K562 (cell line): Measurements from ENCODE around the gene TSHR. TPM values are rescaled to one million over a fixed set of nuclear protein-coding genes. Genes with fewer than 3 reads are reported as not detected.
A peak's percentile ranks its signal among the peaks of the same experiment; 100 is the strongest.

Experiments
- ATAC-seq: fragments of 200-7000 bp; cut with Tn5 transposase; 3 replicates; pipeline ENCODE4 v1.9.1; 2020; ENCODE audit warnings: moderate library complexity
- BruUV-seq: library from RNA; stranded (reverse); fragments of 400-500 nt; replicated peaks from 2 replicates; lab custom pipeline; 2021; lab: Mats Ljungman, UMichigan
- CTCF ChIA-PET: fragments of 300-600 bp; formaldehyde crosslinking; extraction: SDS; loops from one replicate; lab custom pipeline; 2021; ENCODE audit warnings: low intra/inter-chr PET ratio; lab: Yijun Ruan, JAX
- POLR2A ChIA-PET: fragments of 300-600, 350-650 bp; sonication (Branson Sonifier 250); formaldehyde crosslinking; extraction: SDS; loops from one replicate; lab custom pipeline; 2021; ENCODE audit warnings: antibody characterized with exemption, inconsistent platforms; lab: Yijun Ruan, JAX
- DNase-seq, 4 experiments: peaks; one replicate each; pipeline versions ENCODE4 v3.0.0 to v3.0.0-alpha.2; 2011 to 2018; ENCODE audit warnings: low spot score in 3 of 4, mixed read lengths in 3 of 4; ENCODE audit errors: extremely low read depth in 1 of 4
- FAIRE-seq: peaks from 2 replicates; lab custom pipeline; 2011; peaks lifted over from hg19 to GRCh38; lab: Jason Lieb, UNC
- H2AFZ ChIP-seq: 2 replicates; pipeline ENCODE4 v1.6.0; 2011; ENCODE audit warnings: low read depth, low read length, control low read depth, inconsistent platforms
- H3K27ac ChIP-seq: fragments of 200-600 bp; 3 replicates; pipeline ENCODE4 v1.8.0; 2011; ENCODE audit warnings: low read depth, mild to moderate bottlenecking, control low read depth, inconsistent platforms, low read length, moderate library complexity, mixed read lengths; ENCODE audit errors: extremely low read depth
- H3K27me3 ChIP-seq, 2 experiments: fragments of 300-600 bp in 1 of 2; 2 replicates in 1 of 2; 3 replicates in 1 of 2; pipeline versions ENCODE4 v1.6.0 to v1.8.0; 2011; ENCODE audit warnings: inconsistent platforms in 2 of 2, low read length in 2 of 2, mild to moderate bottlenecking in 1 of 2, mixed read lengths in 1 of 2, moderate library complexity in 1 of 2; ENCODE audit not compliant: control insufficient read depth in 2 of 2, insufficient read depth in 2 of 2
- H3K36me3 ChIP-seq: fragments of 300-600 bp; 3 replicates; pipeline ENCODE4 v1.8.0; 2011; ENCODE audit warnings: mild to moderate bottlenecking, low read length, inconsistent platforms; ENCODE audit not compliant: control insufficient read depth, insufficient read depth
- H3K4me1 ChIP-seq, 2 experiments: fragments of 200-600 bp in 1 of 2; replicated peaks in 1 of 2; 2 replicates in 1 of 2; 3 replicates in 1 of 2; pipeline versions ENCODE4 v1.5.1 to v1.8.0; 2011; ENCODE audit warnings: inconsistent platforms in 2 of 2, low read length in 2 of 2, mild to moderate bottlenecking in 1 of 2, mixed read lengths in 1 of 2, moderate library complexity in 1 of 2; ENCODE audit not compliant: control insufficient read depth in 2 of 2, insufficient read depth in 2 of 2
- H3K4me2 ChIP-seq: 2 replicates; pipeline ENCODE4 v1.6.1; 2011; ENCODE audit warnings: low read length, control low read depth, inconsistent platforms, mixed read lengths; ENCODE audit not compliant: insufficient read depth
- H3K4me3 ChIP-seq: fragments of 200-600 bp; sonication (generic), shearing (Covaris generic); 2 replicates; pipeline ENCODE4 v1.5.1; 2016; ENCODE audit warnings: control low read depth, inconsistent platforms
- H3K79me2 ChIP-seq: fragments of 200-600 bp; 3 replicates; pipeline ENCODE4 v1.8.0; 2011; ENCODE audit warnings: low read length, inconsistent platforms; ENCODE audit not compliant: control insufficient read depth, insufficient read depth
- H3K9ac ChIP-seq, 2 experiments: 2 replicates each; pipeline versions ENCODE4 v1.6.0 to v1.6.1; 2011; ENCODE audit warnings: low read depth in 2 of 2, low read length in 2 of 2, control low read depth in 1 of 2, inconsistent platforms in 1 of 2, mild to moderate bottlenecking in 1 of 2, mixed read lengths in 1 of 2; ENCODE audit not compliant: insufficient read depth in 1 of 2
- H3K9me1 ChIP-seq: one replicate; pipeline ENCODE4 v1.6.0; 2011; ENCODE audit warnings: inconsistent platforms, mild to moderate bottlenecking, low read length, moderate library complexity; ENCODE audit not compliant: control insufficient read depth, insufficient read depth
- H3K9me3 ChIP-seq: replicated peaks from 2 replicates; pipeline ENCODE4 v1.5.1; 2011; ENCODE audit warnings: low read depth, low read length, inconsistent platforms; ENCODE audit not compliant: control insufficient read depth, insufficient read depth
- H4K20me1 ChIP-seq: replicated peaks from 2 replicates; pipeline ENCODE4 v1.6.1; 2011; ENCODE audit warnings: low read length, inconsistent platforms, mixed read lengths; ENCODE audit not compliant: control insufficient read depth, insufficient read depth
- ATF7 ChIP-seq: fragments of 450-650 bp; IDR thresholded peaks from 2 replicates; pipeline ENCODE4 v1.7.1; 2014; ENCODE audit warnings: mild to moderate bottlenecking, moderate library complexity
- BMI1 ChIP-seq: fragments of 150-350 bp; IDR thresholded peaks from 2 replicates; pipeline ENCODE4 v1.6.1; 2014; ENCODE audit warnings: low read length
- GABPA ChIP-seq: fragments of 200-800 bp; sonication (Bioruptor generic); conservative IDR thresholded peaks from 2 replicates; pipeline ENCODE4 v1.6.1; 2016; ENCODE audit warnings: low read depth, missing genetic modification characterization, missing compliant biosample characterization
- GTF2E2 ChIP-seq: fragments of 200-800 bp; sonication (Bioruptor generic); IDR thresholded peaks from 2 replicates; pipeline ENCODE4 v1.6.1; 2016; ENCODE audit warnings: missing genetic modification characterization, missing compliant biosample characterization
- JUND ChIP-seq, 2 experiments: IDR thresholded peaks; 2 replicates in 1 of 2; 3 replicates in 1 of 2; pipeline ENCODE4 v1.6.1; 2011; ENCODE audit warnings: borderline replicate concordance in 2 of 2, low read depth in 2 of 2, low read length in 2 of 2, improper control_type of control experiment in 1 of 2, missing biosample characterization in 1 of 2, missing genetic modification characterization in 1 of 2, missing genetic modification reagents in 1 of 2
- NCOA4 ChIP-seq: fragments of 450-650 bp; IDR thresholded peaks from 2 replicates; pipeline ENCODE4 v1.6.1; 2018; ENCODE audit warnings: mild to moderate bottlenecking; ENCODE audit not compliant: partially characterized antibody
- RAD21 ChIP-seq, 2 experiments: fragments of 250-450 bp in 1 of 2; fragments of 450-650 bp in 1 of 2; sonication (Bioruptor Pico) in 1 of 2; formaldehyde crosslinking in 1 of 2; IDR thresholded peaks in 1 of 2; conservative IDR thresholded peaks in 1 of 2; 2 replicates each; pipeline versions ENCODE4 v1.4.0 to v1.8.0; 2020 to 2022; ENCODE audit warnings: mild to moderate bottlenecking in 2 of 2, moderate library complexity in 1 of 2
- SMC3 ChIP-seq: conservative IDR thresholded peaks from 2 replicates; pipeline ENCODE4 v1.6.1; 2011; ENCODE audit warnings: low read depth, low read length, improper control_type of control experiment; ENCODE audit not compliant: insufficient read depth
- SRSF1 ChIP-seq: fragments of 200-400 bp; formaldehyde crosslinking; IDR thresholded peaks from 2 replicates; pipeline ENCODE4 v1.6.1; 2017; ENCODE audit warnings: mild to moderate bottlenecking, low read depth, low read length, moderate library complexity
- TCF7 ChIP-seq: sonication (generic); IDR thresholded peaks from 2 replicates; pipeline ENCODE4 v1.6.1; 2016; ENCODE audit warnings: antibody characterized with exemption, borderline replicate concordance
- TCFL5 ChIP-seq: fragments of 250-450 bp; sonication (Bioruptor Pico); conservative IDR thresholded peaks from 2 replicates; pipeline ENCODE4 v1.6.1; 2021; ENCODE audit warnings: mild to moderate bottlenecking, moderate library complexity, matching md5 sums
- TEAD1 ChIP-seq, 2 experiments: fragments of 450-650 bp in 1 of 2; sonication (generic) in 1 of 2; formaldehyde crosslinking; IDR thresholded peaks; 2 replicates each; pipeline versions ENCODE4 v1.4.0 to v1.8.0; 2020 to 2022; ENCODE audit warnings: mild to moderate bottlenecking in 2 of 2, missing genetic modification reagents in 1 of 2
- USF2 ChIP-seq: sonication (generic); formaldehyde crosslinking; IDR thresholded peaks from 2 replicates; pipeline ENCODE4 v1.5.0; 2020; ENCODE audit warnings: missing genetic modification reagents
- ZNF134 ChIP-seq: fragments of 250-450 bp; sonication (Bioruptor Pico); conservative IDR thresholded peaks from 2 replicates; pipeline ENCODE4 v1.4.0; 2020
- ZNF253 ChIP-seq: fragments of 250-450 bp; sonication (Bioruptor Pico); conservative IDR thresholded peaks from 2 replicates; pipeline ENCODE4 v1.6.1; 2021; ENCODE audit warnings: mild to moderate bottlenecking
- ZNF277 ChIP-seq: fragments of 250-450 bp; sonication (Bioruptor Pico); IDR thresholded peaks from 2 replicates; pipeline ENCODE4 v1.8.0; 2022; ENCODE audit warnings: inconsistent platforms, mild to moderate bottlenecking, moderate library complexity, borderline replicate concordance
- ZNF395 ChIP-seq: fragments of 200-800 bp; sonication (Bioruptor generic); IDR thresholded peaks from 2 replicates; pipeline ENCODE4 v1.6.1; 2017; ENCODE audit warnings: missing genetic modification characterization, missing compliant biosample characterization
- ZNF41 ChIP-seq: fragments of 250-450 bp; sonication (Bioruptor Pico); conservative IDR thresholded peaks from 2 replicates; pipeline ENCODE4 v1.4.0; 2020; ENCODE audit warnings: mild to moderate bottlenecking
- ZSCAN29 ChIP-seq: fragments of 450-650 bp; IDR thresholded peaks from 2 replicates; pipeline ENCODE4 v1.6.1; 2017
- WGBS: fragments of 100-300 bp; shearing (Covaris generic); methylation state at CpG from one replicate; pipeline ENCODE4 v1.1.6; 2016; ENCODE audit warnings: low coverage, mixed read lengths; ENCODE audit not compliant: insufficient coverage; ENCODE audit errors: missing lambda C conversion rate; 5-methylcytosine and 5-hydroxymethylcytosine counted together
- in situ Hi-C: fragments of 300-500 bp; cut with MboI; formaldehyde crosslinking; loops from 4 replicates; pipeline ENCODE4 v1.15.0; 2018; ENCODE audit warnings: inconsistent platforms, mixed read lengths
- intact Hi-C: fragments of 100-400 bp; cut with micrococcal nuclease; formaldehyde crosslinking; loops from 2 replicates; pipeline ENCODE4 v1.14.2; 2022
- polyA plus RNA-seq, 8 experiments: library from polyadenylated mRNA; depleted of rRNA in 4 of 8; stranded (reverse) in 5 of 8; unstranded in 3 of 8; fragments of >200 nt; fragmentation: Nextera tagmentation in 2 of 8; fragmentation: Illumina TruSeq in 1 of 8; extraction: Ambion mirVana in 2 of 8; extraction: Trizol in 1 of 8; gene quantifications; 2 replicates each; pipeline versions ENCODE4 v1.2.1 to v1.2.3, GENCODE V29; 2011 to 2014; ENCODE audit warnings: inconsistent platforms in 1 of 8, missing spikeins in 1 of 8
- total RNA-seq, 7 experiments: library from RNA; depleted of rRNA in 6 of 7; stranded (reverse); fragments of >200 nt in 6 of 7; fragmentation: Illumina TruSeq in 2 of 7; extraction: Trizol in 2 of 7; gene quantifications; 2 replicates each; pipeline versions ENCODE4 v1.2.1 to v1.2.3, GENCODE V29; 2011 to 2021; ENCODE audit warnings: low replicate concordance in 1 of 7

Gene TSHR
- total and polyA plus RNA-seq, 9 of the 15 experiments (the other 6 are each of a cell fraction or from before 2014, with no cell fraction given) = 0.01 to 0.10 TPM; not detected in 7

- Histone ChIP-seq H3K4me1 (peaks cover 0 to 17% of the 10 kb centered on the region in 2 experiments; a peak in 2 of 5 replicates), H3K9me3 (no peaks in the 10 kb centered on the region), H3K4me3 (no peak overlapping the region), H3K27me3 (no peaks in the 10 kb centered on the region), H3K4me2 (peak overlapping the region; percentile 27; the same call in 1 of the 2 replicates), H3K9ac (0 out of 4 replicates have a peak overlapping the region, but pooled peaks of 1 of the 2 experiments have one; percentile 2), H3K27ac (peak overlapping the region; percentile 68; the same call in 2 of the 3 replicates), H3K36me3 (no peaks in the 10 kb centered on the region), H3K9me1 (no peaks in the 10 kb centered on the region), H2AFZ (0 out of 2 replicates have a peak overlapping the region, but pooled peaks have one; percentile 50), H3K79me2 (no peaks in the 10 kb centered on the region), H4K20me1 (no peaks in the 10 kb centered on the region)
- in situ Hi-C loops = no loop called here
- CTCF ChIA-PET = no interaction called here
- POLR2A ChIA-PET = no interaction called here
- intact Hi-C loops = no loop called here
- BruUV-seq = no TSS peak
- DNase-seq (peak in 3 of 4 experiments; percentile 10 to 61 (median 34)), FAIRE-seq (no peak), ATAC-seq (peak; percentile 70)
- WGBS = 7% methylated on average over 8 of the region's 8 CpGs
- TF ChIP-seq GTF2E2 (no peak), TCFL5 (CRISPR knock-in tag) (no peak), NCOA4 (no peak), ZNF41 (no peak), USF2 (CRISPR knock-in tag) (no peak), ATF7 (peak; percentile 90), GABPA (no peak), TCF7 (no peak), ZNF134 (CRISPR knock-in tag) (no peak), ZSCAN29 (no peak), ZNF395 (CRISPR knock-in tag) (no peak), ZNF253 (CRISPR knock-in tag) (no peak), SMC3 (no peak), JUND (IDR thresholded peaks at IDR 0.05; ENCODE audit: borderline replicate concordance, low read depth, low read length) (peak; percentile 72), JUND (tag; IDR thresholded peaks at IDR 0.05; ENCODE audit: borderline replicate concordance, low read depth, low read length) (peak; percentile 83; the same call in 2 of the 3 replicates), TEAD1 (CRISPR knock-in tag; IDR thresholded peaks at IDR 0.05) (no peak), SRSF1 (no peak), BMI1 (no peak), ZNF277 (CRISPR knock-in tag) (no peak), RAD21 (CRISPR knock-in tag; conservative IDR thresholded peaks at IDR 0.05 in 1 of 2, IDR thresholded peaks at IDR 0.05 in 1 of 2) (no peak)
Measured at GRCh38 chr14:81005540-81006228, 50.3 kb downstream of the TSHR start.
